Mesenteric fat pad (tissue), 1 donor: Measurements from ENCODE around the gene GCDH. TPM values are rescaled to one million over a fixed set of nuclear protein-coding genes. Genes with fewer than 3 reads are reported as not detected.
A peak's percentile ranks its signal among the peaks of the same experiment; 100 is the strongest.
"Not testable (repeated sequence)": the region's sequence is repeated elsewhere in the genome, so short reads cannot be mapped to it uniquely, and the experiment has no call there.

Experiments used
- DNase-seq: peaks from one replicate; pipeline ENCODE4 v3.0.0-alpha.2; 2020; ENCODE audit warnings: low spot score
- total RNA-seq: library from RNA; stranded (reverse); fragmentation: NEBNext Ultra II Directional; extraction: Animal tissue kit (Norgen Biotek cat#: 25700); gene quantifications from one replicate; pipeline ENCODE4 v1.2.1, GENCODE V29; 2021
- donor health status: DM: yes; HTN: yes; CAD: no.

GCDH gene
- total RNA-seq, 1 donor from 2014 or later = 23.3 TPM

DNA sequence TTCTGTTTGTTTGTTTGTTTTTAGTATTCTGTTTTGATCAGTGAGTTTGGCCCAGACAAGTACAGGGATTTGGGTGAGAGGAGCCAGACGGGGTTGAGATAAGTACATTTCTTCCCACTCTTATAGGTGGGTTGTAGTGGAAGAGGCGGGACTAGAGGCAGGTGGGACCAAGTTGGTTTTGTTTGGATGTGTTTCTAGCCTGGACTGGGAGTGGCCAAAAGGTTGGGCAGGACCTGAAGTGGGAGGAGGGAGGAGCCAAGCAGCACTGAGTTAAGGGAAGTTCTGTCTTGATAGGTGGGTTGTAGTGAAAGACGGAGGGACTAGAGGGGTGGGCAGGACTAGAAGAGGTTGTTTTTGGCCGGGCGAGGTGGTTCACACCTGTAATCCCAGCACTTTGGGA lies 18.7 kb upstream of the GCDH start:
- DNase-seq = no peak

DNA sequence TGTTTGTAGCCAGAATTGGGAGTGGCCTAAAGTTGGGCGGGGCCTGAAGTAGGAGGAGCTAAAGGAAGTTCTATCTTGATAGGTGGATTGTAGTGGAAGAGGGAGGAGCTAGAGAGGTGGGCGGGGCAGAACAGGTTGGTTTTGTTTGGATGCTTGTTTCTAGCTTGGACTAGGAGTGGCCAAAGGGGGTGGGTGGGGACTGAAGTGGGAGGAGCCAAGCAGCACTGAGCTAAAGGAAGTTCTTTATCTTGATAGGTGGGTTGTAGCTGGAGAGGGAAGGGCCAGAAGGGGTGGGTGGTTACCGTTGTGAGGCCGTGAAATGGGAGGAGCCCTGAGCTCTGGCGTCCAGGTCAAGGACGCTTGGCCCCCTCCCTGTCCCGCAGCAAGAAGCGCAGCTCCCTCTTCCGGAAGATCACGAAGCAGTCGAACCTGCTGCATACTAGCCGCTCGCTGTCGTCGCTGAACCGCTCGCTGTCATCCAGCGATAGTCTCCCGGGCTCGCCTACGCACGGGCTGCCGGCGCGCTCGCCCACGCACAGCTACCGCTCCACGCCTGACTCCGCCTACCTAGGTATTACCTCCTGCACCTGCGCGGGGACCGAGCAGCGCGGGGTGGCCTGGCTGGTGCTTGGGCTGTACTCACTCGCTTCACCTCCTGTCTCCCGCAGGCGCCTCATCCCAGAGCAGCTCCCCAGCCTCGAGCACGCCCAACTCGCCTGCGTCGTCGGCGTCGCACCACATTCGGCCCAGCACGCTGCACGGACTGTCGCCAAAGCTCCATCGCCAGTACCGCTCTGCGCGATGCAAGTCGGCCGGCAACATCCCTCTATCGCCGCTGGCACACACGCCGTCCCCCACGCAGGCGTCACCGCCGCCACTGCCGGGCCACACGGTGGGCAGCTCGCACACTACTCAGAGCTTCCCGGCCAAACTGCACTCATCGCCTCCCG lies 17.7 kb upstream of the GCDH start:
- no peak for DNase-seq

DNA sequence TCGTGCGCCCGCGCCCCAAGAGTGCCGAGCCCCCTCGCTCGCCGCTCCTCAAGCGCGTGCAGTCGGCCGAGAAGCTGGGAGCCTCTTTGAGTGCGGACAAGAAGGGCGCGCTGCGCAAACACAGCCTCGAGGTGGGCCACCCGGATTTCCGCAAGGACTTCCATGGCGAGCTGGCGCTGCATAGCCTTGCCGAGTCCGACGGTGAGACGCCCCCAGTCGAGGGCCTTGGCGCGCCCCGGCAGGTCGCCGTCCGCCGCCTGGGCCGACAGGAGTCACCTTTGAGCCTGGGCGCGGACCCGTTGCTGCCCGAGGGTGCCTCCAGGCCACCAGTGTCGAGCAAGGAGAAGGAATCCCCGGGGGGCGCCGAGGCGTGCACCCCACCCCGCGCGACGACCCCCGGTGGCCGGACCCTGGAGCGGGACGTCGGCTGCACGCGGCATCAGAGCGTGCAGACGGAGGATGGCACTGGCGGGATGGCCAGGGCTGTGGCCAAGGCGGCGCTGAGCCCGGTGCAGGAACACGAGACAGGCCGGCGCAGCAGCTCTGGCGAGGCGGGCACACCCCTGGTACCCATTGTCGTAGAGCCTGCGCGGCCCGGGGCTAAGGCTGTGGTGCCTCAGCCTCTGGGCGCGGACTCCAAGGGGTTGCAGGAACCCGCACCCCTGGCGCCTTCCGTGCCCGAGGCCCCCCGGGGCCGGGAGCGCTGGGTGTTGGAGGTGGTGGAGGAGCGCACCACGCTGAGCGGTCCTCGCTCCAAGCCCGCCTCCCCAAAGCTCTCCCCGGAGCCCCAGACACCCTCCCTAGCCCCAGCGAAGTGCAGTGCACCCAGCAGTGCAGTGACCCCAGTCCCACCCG lies 16.8 kb upstream of the GCDH start:
- no peak for DNase-seq

DNA sequence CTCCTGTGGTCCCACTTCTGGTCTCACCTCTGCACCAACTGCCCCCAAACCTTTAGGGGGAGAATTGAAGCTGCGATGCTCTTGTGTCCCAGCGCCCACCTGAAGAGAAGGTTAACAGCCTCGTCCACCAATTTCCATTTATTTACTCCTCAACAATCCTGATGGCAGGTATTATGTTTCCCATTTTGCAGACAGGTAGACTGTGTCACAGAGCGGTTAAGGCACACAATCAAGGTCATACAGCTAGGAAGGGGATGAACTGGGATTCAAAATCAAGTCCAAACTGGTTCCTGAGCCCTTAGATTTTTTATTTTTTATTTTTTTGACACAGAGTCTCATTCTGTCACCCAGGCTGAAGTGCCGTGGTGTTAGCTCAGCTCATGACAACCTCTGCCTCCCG lies 15.9 kb upstream of the GCDH start:
- DNase-seq = no peak

DNA sequence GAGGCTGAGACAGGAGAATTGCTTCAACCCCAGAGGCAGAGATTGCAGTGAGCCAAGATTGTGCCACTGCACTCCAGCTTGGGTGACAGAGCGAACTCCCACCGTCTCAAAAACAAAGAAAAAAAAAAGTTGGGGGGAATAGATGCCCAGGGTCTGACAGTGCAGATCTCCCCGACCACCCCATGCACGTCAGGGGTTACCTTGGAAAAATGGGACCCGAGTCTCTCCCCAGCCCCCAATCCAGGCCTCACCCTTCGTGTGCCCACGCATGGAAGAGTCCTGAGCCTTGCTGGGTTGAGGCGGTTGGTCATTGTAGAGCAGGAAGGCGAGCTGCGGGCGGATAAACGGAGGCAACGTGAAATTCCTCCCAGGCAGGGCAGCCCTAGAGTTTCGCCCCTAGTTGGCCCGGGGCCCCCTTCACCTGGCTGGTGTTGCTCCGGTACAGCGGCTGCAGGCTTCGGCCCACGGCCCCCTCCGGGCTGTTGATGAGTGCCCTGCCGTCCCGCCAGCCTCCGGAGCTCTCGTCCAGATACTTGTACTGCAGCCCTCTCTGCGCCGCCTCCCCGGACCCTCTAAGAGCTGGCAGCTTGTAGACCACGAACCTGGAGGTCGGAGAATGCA lies 10.3 kb upstream of the GCDH start:
- no peak for DNase-seq

DNA sequence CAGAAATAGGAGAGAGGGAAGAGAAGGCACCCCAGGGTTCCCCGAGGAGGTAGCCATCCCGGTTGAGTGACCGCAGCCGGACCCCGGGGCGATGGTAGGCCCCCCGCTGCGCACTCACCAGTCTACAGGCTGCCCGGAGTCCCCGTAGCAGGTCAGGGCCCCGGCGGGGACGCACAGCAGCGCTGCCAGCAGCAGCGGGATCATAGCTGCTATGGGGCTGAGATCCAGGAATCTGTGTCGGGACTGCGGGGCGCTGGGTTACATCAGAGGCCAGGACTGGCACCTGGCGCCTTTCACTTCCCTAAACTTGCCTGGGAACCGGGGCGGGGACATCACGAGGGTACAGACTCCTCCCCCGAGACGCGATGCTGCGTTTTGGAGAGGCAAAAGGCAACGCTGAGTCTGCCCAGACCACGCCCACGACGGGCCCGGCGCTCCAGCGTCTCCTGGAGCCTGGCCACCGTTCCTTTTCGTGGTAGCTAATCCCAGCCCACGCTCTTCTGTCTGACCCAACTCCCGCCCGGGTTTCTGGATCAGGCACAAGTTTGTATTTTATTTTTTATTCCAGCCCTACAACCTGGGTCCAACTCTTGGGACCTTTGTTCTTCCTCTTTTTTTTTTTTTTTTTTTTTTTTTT lies 9.7 kb upstream of the GCDH start, which contains the start of gene DNASE2:
Gene DNASE2, minus strand, starts transcription at position 278 of the 637 bp plus-strand sequence. Its CDS starts 74 bp downstream, at position 204.
- DNase-seq = peak; percentile 95

DNA sequence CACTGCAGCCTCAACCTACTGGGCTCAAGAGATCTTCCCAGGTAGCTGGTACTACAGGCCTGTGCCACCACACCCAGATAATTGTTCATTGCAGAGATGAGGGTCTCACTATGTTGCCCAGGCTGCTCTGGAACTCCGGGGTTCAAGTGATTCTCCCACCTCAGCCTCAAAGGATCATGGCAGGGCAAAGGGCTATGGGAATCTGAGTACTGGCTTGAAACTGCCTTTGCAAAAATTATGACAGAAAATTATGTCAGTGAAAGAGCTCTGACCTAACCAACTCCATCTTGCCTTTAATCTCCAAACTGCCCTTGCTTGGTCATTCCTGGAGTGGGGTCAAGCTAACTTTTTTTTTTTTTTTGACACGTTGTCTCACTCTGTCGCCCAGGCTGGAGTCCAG lies 8.4 kb upstream of the GCDH start:
- no peak for DNase-seq

DNA sequence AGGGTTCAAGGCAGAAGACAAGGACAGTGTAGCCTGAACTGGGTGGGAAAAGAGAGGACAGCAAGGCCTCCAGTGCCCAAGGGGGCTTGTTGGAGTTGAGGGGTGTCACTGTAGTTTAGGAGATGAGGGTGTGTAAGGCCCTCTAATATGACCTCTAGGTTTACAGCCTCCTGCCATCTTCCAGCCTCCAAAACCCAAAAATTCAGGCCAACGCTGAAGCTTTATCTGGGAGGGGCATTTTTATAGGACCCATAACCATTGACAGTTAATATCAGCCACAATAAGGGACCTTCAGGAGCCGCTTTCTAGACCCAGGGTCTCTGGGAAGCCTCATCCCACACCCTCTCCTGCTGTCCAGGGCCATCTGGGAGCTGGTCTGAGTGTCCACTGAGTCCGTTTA lies 6.8 kb upstream of the GCDH start:
- no peak for DNase-seq

DNA sequence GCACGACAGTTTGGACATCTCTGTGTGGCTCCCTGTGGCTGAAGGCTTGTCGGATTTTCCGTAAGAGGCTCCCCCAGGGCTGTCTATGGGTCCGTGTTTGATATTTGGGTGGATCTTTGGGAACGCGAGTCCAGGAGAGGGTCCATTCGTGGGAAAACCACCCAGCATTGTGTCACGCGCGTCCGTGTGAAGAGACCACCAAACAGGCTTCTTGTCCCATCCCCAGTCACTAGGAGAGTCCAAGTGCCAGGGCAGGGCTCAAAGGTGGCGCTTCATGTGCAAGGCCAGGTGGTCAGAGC lies 6.4 kb upstream of the GCDH start:
- no peak for DNase-seq

DNA sequence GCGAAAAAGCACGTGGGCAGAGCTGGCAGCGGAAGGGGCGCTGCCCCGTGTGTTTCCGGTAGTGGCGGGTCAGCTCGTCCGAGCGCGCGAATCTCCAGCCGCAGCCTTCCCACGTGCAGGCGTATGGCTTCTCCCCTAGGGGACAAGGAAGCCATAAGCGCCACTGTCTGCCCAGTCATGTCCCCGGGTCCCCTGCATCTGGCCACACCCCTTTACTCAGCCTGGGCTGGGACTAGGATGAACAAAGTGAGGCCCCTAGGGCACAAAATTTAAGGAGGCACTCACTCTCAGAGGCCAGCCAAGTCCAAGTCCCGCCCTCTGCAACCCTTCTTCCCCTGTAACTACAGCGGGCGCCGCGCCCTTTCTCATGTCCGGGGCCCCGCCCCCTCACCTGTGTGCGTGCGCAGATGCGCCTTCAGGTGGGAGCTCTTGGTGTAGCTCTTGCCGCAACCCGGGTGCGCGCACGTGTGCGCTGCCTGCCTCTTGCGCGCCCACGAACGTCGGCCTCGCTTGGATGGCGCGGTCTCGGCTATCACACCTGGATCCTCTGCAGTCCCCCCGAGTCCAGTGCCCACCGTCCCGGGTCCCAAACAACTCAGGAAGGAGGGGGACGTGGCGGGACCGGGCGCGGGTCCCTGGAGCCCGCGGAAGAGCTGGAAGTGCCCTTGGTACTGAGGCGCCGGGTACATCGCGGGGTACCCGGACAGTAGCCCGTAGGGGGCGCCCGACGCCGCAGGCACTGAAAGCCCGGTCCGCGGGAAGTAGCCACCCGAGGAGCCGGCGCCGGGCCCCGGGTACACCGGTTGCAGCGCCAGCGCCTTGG lies 5.8 kb upstream of the GCDH start:
- DNase-seq = no peak

DNA sequence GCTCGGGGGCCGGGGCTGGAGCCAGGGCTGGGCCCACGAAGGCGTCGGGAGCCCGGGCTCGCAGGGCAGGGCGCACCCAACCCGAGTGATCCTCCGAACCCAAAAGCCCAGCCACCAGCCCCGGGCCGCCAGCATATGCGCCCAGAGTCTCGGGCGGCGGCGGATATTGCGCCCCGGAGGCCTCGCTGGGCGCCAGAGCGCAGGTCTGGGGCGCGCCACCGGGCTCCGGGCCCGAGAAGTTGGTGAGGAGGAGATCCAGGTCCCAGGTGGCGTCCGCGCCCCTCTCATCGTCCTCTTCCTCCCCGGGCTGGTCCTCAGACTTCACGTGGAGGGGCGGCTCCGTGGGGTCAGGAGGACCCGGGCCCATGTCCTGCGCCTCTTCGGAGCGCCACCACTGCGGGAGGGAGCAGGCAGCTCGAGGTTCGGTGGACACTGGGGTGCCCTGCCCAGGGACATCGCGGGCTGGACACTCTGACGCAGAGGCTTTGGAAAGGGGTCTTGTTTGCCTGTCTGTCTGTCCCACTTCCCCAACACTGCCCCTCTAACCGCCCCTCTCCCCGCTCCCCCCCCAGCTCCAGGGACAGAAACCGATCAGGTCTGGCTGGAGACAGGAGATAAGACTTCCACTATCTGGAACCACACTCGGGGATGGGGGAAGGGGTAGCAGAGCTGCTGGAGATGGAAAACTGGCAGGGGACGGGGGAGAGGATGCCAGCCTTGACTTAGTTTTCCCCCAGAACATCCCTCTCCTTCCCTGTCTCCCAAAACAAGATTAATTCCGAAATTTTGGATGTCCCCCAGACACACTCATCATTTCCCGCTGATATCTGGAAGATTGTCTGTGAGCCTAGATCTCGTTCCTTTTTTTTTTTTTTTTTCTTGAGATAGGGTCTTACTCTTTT lies 5.0 kb upstream of the GCDH start:
- DNase-seq = no peak

DNA sequence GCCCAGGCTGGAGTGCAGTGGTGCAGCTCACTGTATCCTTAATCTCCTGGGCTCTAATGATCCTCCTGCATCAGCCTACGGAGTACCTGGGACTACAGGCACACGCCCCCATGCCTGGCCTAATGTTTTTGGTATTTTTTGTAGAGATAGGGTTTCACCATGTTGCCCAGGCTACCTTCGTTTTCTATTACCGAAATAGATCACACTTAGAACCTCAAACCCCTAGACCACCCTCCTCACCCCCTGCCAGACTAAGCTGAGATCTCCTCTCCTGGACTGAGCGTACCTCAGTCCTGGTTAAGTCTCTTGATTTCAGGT lies 4.3 kb upstream of the GCDH start:
- DNase-seq = no peak

DNA sequence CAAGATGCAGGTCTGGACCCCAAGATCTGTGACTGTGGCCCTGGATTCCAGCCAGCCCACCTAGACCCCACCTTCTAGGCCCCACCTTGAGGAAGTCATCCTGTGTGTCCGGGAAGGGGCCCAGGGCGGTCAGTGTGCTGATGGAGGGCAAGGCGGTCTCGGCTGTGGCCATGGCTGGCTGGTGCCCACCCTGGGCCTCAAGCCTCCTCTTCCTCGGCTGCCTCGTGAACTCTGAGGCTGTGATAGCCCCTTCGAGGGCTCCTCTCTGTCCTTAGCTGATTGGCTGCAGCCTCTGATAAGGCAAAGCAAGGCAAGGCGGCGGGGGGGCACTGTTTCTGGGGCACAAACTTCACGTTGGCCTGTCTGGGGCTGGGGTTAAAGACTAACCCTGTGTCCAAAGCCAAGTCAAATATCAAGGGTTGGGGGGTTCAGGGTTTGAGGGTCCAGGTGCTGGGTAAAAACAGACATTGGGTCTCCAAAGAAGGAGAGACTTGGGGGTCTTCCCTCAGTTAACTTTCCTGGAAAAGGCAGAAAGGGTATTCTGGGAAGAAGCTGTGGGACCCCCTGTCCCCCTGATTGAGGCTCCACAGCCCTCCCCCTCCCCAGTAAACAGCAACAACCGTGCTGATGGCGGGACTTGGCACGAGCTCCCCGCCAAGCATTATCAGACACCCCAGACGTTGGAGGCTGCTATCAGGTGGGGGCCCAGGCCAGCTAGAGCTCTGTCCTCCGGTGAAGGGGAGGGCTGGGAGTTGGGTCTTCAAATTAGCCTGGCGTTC lies 3.8 kb upstream of the GCDH start, which contains the start of gene KLF1:
Gene KLF1, minus strand, starts transcription at position 233 of the 779 bp plus-strand sequence. Its CDS starts 61 bp downstream, at position 172.
- DNase-seq = no peak

DNA sequence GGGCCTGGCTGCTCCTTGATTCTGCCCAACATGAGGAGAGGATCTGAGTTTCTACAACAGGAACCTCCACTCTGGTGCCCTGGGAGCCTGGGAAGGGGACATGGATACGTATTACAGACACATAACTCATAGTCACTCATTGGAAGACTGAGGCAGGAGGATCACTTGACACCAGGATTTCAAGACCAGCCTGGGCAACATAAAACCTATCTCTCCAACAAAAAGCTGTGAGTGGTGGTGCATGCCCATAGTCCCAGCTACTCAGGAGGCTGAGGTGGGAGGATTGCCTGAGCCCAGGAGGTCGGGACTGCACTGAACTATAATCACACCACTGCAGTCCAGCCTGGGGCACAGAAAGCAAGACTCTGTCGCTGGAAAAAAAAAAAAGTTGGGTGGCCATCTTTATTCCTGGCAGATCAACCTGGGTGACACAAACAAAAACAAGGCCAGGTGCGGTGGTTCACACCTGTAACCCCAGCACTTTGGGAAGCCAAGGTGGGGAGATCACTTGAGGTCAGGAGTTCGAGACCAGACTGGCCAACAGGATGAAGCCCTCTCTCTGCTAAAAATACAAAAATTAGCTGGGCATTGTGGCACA lies 2.9 kb upstream of the GCDH start:
- no peak for DNase-seq

DNA sequence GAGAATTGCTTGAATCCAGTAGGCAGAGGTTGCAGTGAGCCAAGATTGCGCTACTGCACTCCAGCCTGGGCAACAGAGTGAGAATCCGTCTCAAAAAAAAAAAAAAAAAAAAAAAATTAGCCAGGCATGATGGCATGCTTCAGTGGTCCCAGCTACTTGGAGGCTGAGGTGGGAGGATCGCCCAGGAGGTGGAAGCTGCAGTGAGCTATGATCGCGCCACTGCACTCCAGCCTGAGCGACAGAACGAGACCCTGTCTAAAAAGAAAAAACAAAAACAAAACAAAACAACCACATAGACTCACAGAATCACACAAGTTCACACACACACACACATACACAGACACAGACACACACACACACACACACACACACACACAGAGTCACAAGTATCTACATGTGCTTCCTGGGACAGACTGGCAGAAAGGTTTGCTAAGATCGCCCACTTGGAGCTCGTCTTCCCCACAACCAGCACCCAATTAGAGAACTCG lies 617 bp upstream of the GCDH start:
- DNase-seq = not testable (repeated sequence)

DNA sequence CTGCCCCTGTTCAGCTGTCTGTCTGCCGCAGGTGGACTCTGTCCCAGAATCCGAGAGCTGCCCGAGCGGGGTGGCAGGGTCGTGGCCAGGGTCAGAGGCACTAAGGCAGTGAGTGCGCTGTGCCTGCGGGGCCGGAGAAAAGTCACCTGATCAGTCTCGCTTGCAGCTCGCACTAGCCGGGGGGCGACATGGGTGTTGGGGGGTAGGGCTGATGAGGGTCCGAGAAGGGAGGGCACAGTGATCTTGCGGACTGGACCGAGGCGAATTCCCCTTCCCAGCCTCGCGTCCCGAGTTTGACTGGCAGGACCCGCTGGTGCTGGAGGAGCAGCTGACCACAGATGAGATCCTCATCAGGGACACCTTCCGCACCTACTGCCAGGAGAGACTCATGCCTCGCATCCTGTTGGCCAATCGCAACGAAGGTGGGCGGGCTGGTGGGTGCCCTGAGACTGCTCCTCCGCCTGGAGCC lies 627 bp downstream of the GCDH start:
- no peak for DNase-seq

DNA sequence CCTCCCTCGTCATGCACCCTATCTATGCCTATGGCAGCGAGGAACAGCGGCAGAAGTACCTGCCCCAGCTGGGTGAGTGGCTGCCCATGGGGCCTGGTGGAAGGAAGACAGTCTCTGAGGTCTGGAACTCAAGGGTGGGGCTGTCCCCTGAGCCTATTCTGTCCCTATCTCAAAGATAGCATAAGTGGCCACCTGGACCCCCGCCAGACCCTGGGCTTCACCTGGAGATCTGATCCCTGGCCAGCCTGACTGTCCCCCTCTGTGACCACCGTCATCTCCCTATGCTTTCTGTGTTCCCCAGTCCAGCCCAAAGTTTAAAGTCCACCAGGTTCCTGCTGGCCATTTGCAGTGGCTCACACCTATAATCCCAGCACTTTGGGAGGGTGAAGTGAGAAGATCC lies 2.6 kb downstream of the GCDH start:
- DNase-seq = no peak

DNA sequence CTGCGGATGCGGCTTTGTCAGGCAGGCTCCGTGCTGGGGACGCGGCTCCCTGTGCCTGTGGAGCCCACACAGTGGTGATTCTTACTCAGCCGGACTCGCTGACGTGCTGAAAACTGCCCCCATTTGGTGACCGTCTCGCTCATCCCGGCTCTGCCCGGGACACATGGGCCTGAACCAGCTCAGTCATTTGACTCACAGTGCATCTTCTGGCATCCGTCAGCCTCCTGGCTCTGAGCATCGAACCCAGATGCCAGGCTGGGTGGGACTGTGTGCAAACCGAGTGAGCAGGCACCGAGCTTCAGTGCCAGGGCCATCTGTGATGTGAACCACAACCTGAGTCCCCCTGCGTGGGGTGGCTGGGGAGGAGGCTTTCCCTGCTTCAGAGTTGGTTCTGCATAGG lies 5.5 kb downstream of the GCDH start:
- DNase-seq = no peak
